ENCODE data around the gene RIN1.

RIN1 gene

GRCh38 chr11:66291706-66292542, 44.3 kb downstream of the RIN1 start, which contains the start of gene TMEM151A:
Gene TMEM151A, plus strand, starts transcription at chr11:66291894. Its CDS starts 120 bp downstream, at chr11:66292014.
- Histone ChIP-seq H3K27me3 (ENCODE audit: control insufficient read depth, insufficient read depth, low read length) (no peaks in the 10 kb centered on the region), H3K9me3 (ENCODE audit: control insufficient read depth, low read length) (no peaks in the 10 kb centered on the region)

GRCh38 chr11:66291303-66291705, 44.9 kb downstream of the RIN1 start:
- Histone ChIP-seq H3K9ac (no peak overlapping the region), H3K4me2 (ENCODE audit: low read length) (no peak overlapping the region), H3K4me3 (ENCODE audit: low read depth, low read length) (no peak overlapping the region), H3K79me2 (no peaks in the 10 kb centered on the region), H3K9me3 (ENCODE audit: control insufficient read depth, low read length) (no peaks in the 10 kb centered on the region), H3K27me3 (ENCODE audit: control insufficient read depth, insufficient read depth, low read length) (no peaks in the 10 kb centered on the region), H3K27ac (no peak overlapping the region), H3K36me3 (ENCODE audit: control insufficient read depth, insufficient read depth, low read length) (no peaks in the 10 kb centered on the region), H3K4me1 (no peaks in the 10 kb centered on the region), H2AFZ (peak overlapping the region; percentile 46)
- TF ChIP-seq CTCF (IDR thresholded peaks at IDR 0.05): no peak

More at GRCh38 chr11:66291706-66292542, 44.3 kb downstream of the RIN1 start, which contains the start of gene TMEM151A:
- Histone ChIP-seq H3K4me1 (no peaks in the 10 kb centered on the region), H3K4me2 (ENCODE audit: low read length) (peak within 1 kb of the TSS; percentile 26), H3K4me3 (ENCODE audit: low read depth, low read length) (no peak within 1 kb of the TSS), H3K79me2 (no peaks in the 10 kb centered on the region), H3K9ac (no peak within 1 kb of the TSS), H3K36me3 (ENCODE audit: control insufficient read depth, insufficient read depth, low read length) (no peaks in the 10 kb centered on the region), H2AFZ (peak within 1 kb of the TSS; percentile 73), H3K27ac (no peak within 1 kb of the TSS)
- TF ChIP-seq CTCF (IDR thresholded peaks at IDR 0.05): no peak

GRCh38 chr11:66290330-66290621, 46.0 kb downstream of the RIN1 start:
- Histone ChIP-seq H3K4me1 (no peaks in the 10 kb centered on the region), H3K4me3 (ENCODE audit: low read depth, low read length) (no peak overlapping the region), H3K79me2 (no peaks in the 10 kb centered on the region), H3K9ac (no peak overlapping the region), H3K36me3 (ENCODE audit: control insufficient read depth, insufficient read depth, low read length) (no peaks in the 10 kb centered on the region), H2AFZ (no peak overlapping the region), H3K27me3 (ENCODE audit: control insufficient read depth, insufficient read depth, low read length) (no peaks in the 10 kb centered on the region), H3K27ac (peak overlapping the region; percentile 91), H3K9me3 (ENCODE audit: control insufficient read depth, low read length) (no peaks in the 10 kb centered on the region), H3K4me2 (ENCODE audit: low read length) (no peak overlapping the region)
- no peak for TF ChIP-seq CTCF (IDR thresholded peaks at IDR 0.05)

- no peak overlapping the region for H3K9ac ChIP-seq
- no peaks in the 10 kb centered on the region for H3K27me3 ChIP-seq (ENCODE audit: control insufficient read depth, insufficient read depth, low read length)
- no peaks in the 10 kb centered on the region for H3K9me3 ChIP-seq (ENCODE audit: control insufficient read depth, low read length)
- no peaks in the 10 kb centered on the region for H3K36me3 ChIP-seq (ENCODE audit: control insufficient read depth, insufficient read depth, low read length)
- no peak for TF ChIP-seq CTCF (IDR thresholded peaks at IDR 0.05)
- H3K79me2 ChIP-seq: no peaks in the 10 kb centered on the region
- H2AFZ ChIP-seq: peak overlapping the region; percentile 70
- peak overlapping the region; percentile 87 for H3K4me2 ChIP-seq (ENCODE audit: low read length)
- no peaks in the 10 kb centered on the region for H3K4me1 ChIP-seq
- peak overlapping the region; percentile 91 for H3K27ac ChIP-seq
- peak overlapping the region; percentile 84 for H3K4me3 ChIP-seq (ENCODE audit: low read depth, low read length)
These were observed 46.5 kb downstream of the RIN1 start for GRCh38 chr11:66289548-66290329.

Measured in parathyroid adenoma (tissue), 2 donors.